NCI-H2227 (cell line): ENCODE data around the gene INSR.
"Not testable (repeated sequence)": the region's sequence is repeated elsewhere in the genome, so short reads cannot be mapped to it uniquely, and the experiment has no call there.

Experiments used
- DNase-seq: peaks from one replicate; lab custom pipeline; 2025; ENCODE audit not compliant: unreplicated experiment; lab: John Stamatoyannopoulos, UW

The INSR gene

DNA sequence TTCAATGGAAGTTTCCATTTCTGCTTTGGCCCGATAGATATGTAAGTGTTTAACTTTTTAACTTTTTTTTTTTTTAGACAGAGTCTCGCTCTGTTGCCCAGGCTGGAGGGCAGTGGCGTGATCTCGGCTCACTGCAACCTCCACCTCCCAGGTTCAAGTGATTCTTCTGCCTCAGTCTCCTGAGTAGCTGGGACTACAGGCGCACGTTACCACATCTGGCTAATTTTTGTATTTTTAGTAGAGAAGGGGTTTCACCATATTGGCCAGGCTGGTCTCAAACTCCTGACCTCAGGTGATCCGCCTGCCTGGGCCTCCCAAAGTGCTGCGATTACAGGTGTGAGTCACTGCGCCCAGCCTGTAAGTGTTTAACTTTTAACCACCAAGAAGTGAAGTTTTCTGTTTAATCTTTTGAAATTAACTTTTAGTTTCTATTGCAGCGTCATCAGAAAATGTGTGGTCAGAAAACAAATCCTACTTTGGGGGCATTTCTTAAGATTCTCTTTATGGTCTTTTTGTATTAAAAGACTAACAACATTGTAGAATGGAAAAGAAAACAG, 147.0 kb downstream of the INSR start:
- not testable (repeated sequence) for DNase-seq

- DNase-seq: not testable (repeated sequence)
Observed at GRCh38 chr19:7146086-7146485, 148.1 kb downstream of the INSR start.

- DNase-seq: no peak
Observed at GRCh38 chr19:7145494-7145893, 148.7 kb downstream of the INSR start.

DNA sequence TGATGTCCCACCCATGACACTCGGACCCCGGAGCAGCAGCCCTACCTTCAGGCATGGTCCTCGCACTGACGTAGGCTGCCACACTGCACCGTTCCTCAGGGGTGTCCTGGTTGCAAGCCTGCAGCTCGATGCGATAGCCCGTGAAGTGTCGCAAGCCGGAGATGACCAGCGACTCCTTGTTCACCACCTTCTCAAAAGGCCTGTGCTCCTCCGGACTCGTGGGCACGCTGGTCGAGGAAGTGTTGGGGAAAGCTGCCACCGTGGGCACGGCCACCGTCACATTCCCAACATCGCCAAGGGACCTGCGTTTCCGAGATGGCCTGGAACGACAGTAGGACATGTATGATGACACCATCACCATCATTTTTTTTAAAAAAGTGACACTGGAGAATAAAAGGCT, 151.4 kb downstream of the INSR start:
- no peak for DNase-seq

GRCh38 chr19:7140137-7140536, 154.1 kb downstream of the INSR start:
- no peak for DNase-seq

GRCh38 chr19:7139095-7139494, 155.1 kb downstream of the INSR start:
- DNase-seq: no peak

DNA sequence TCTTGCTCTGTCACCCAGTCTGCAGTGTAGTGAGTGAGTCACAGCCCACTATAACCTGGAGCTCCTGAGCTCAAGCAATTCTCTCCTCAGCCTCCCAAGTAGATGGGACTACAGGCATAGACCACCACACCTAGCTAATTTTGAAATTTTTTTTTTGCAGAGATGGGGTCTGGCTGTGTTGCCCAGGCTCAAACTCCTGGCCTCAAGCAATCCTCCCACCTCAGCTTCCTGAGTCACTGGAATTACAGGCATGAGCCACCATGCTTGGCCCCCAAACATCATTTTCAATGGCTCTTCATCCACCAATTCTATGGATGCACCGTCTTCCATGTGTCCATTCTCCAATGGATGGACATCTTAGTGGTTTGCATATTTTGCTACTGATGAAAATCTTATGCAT, 155.8 kb downstream of the INSR start:
- DNase-seq: no peak

DNA sequence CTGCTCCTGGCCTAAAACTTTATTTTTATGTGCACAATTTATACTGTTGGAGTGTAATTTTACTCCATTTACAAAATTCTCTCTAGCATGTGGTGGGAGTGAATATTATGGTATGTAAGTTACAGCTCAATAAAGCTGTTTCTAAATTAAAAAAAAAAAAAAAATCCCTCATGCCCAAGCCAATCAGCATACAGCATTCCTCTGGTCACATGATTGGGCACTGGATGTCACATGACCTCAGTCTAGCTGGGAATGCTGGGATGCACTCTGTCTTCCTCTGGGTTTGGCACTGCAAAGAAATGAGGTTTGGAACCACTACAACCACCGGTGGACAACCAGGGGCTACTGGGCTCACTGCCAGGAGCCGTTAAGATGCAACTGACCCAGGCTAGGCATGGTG, 157.1 kb downstream of the INSR start:
- DNase-seq: no peak

- DNase-seq: no peak
Observed at GRCh38 chr19:7132054-7132453, 162.2 kb downstream of the INSR start.

DNA sequence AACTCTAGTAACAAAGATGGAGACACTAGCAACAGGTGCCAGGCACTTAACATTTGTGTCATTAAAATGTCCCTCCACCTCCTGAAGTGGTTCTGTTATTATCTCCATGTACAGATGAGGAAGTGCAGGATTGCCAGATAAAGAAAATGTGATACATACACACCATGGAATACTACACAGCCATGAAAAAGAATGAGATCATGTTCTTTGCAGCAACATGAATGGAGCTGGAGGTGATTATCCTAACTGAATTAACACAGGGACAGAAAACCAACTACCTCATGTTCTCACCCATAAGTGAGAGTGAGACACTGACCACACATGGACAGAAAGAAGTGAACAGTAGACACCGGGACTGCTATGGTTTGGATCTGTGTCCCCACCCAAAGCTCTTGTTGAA, 164.2 kb downstream of the INSR start:
- no peak for DNase-seq

GRCh38 chr19:7126132-7126531, 168.1 kb downstream of the INSR start:
- no peak for DNase-seq

DNA sequence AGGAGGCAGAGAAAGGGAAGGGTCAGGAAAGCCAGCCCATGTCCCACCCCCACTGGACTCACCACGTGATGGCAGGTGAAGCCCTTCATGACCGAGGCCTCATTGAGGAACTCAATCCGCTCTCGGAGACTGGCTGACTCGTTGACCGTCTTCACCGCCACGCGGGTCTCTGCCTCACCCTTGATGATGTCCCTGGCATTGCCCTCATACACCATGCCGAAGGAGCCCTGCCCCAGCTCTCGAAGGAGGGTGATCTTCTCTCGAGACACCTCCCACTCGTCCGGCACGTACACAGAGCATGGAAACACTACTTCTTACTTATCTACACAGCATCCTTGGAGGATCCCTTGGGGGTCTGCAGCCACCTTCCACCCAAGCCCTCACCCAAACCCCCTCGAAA, 169.0 kb downstream of the INSR start:
- no peak for DNase-seq

- DNase-seq: no peak
Observed at GRCh38 chr19:7124782-7125181, 169.4 kb downstream of the INSR start.

- DNase-seq: no peak
Observed at GRCh38 chr19:7122701-7123100, 171.5 kb downstream of the INSR start.

- no peak for DNase-seq
Observed at GRCh38 chr19:7120499-7120898, 173.7 kb downstream of the INSR start.

DNA sequence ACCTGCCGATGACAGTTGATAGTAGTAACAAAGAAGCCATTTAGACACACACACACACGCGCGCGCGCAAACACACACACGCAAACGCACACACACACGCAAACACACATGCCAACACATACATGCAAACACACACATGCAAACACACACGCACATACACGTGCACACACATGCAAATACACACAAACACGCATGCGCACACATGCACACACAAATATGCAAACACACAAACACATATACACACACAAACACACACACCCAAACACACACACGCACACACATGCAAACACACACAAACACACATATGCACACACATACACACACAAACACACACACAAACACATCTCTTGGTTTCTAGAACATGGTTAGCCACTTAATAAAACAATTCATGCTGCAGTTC, 174.6 kb downstream of the INSR start:
- no peak for DNase-seq

GRCh38 chr19:7117248-7117647, 177.0 kb downstream of the INSR start:
- no peak for DNase-seq

- no peak for DNase-seq
Observed at GRCh38 chr19:7115721-7116120, 178.5 kb downstream of the INSR start.

- no peak for DNase-seq
Observed at GRCh38 chr19:7113233-7113632, 181.0 kb downstream of the INSR start.

GRCh38 chr19:7112675-7113074, 181.5 kb downstream of the INSR start:
- DNase-seq: no peak

GRCh38 chr19:7109678-7110289, 184.4 kb downstream of the INSR start:
- no peak for DNase-seq

GRCh38 chr19:7106711-7107657, 187.2 kb downstream of the INSR start:
- no peak for DNase-seq
